ENCODE results near the gene LXN.

The LXN gene

GRCh38 chr3:158660711-158661110 lies 11.7 kb downstream of the LXN start:
- no peaks in the 10 kb centered on the region for H3K9me2 ChIP-seq (ENCODE audit: low read depth, low read length)
- TF ChIP-seq CTCF (IDR thresholded peaks at IDR 0.05; ENCODE audit: low read length) (no peak), EZH2 (IDR thresholded peaks at IDR 0.05; ENCODE audit: borderline replicate concordance, low read length) (no peak)
- H3K27me3 ChIP-seq (ENCODE audit: insufficient read depth, low read length) = no peaks in the 10 kb centered on the region
- H3K4me1 ChIP-seq (ENCODE audit: insufficient read depth, low read length, severe bottlenecking) = no peaks in the 10 kb centered on the region
- no peak overlapping the region for H3K4me2 ChIP-seq (ENCODE audit: low read length)
- no peak overlapping the region for H3K27ac ChIP-seq (ENCODE audit: low read depth, low read length, poor library complexity, severe bottlenecking)
- no peaks in the 10 kb centered on the region; the same call in 1 of the 2 replicates for H4K20me1 ChIP-seq (ENCODE audit: insufficient read depth, low read length)
- H2AFZ ChIP-seq (ENCODE audit: low read length) = no peak overlapping the region
- H3F3A ChIP-seq (ENCODE audit: insufficient read depth, low read length) = no peaks in the 10 kb centered on the region
- no peaks in the 10 kb centered on the region for H3K9me3 ChIP-seq (ENCODE audit: low read length)
- peaks cover 94% of the 10 kb centered on the region for H3K36me3 ChIP-seq (ENCODE audit: insufficient read depth, low read length)
- no peak overlapping the region for H3K9ac ChIP-seq (ENCODE audit: low read length)
- H3K4me3 ChIP-seq (ENCODE audit: low read depth, low read length, poor library complexity, severe bottlenecking) = no peak overlapping the region
- no peaks in the 10 kb centered on the region for H3K79me2 ChIP-seq (ENCODE audit: insufficient read depth, low read length)

- no peak overlapping the region for H3K4me3 ChIP-seq (ENCODE audit: low read depth, low read length, poor library complexity, severe bottlenecking)
- H3K9me3 ChIP-seq (ENCODE audit: low read length) = no peaks in the 10 kb centered on the region
- no peaks in the 10 kb centered on the region for H3K4me1 ChIP-seq (ENCODE audit: insufficient read depth, low read length, severe bottlenecking)
- no peaks in the 10 kb centered on the region for H4K20me1 ChIP-seq (ENCODE audit: insufficient read depth, low read length)
- H3K9ac ChIP-seq (ENCODE audit: low read length) = no peak overlapping the region
- no peaks in the 10 kb centered on the region for H3K9me2 ChIP-seq (ENCODE audit: low read depth, low read length)
- H3K4me2 ChIP-seq (ENCODE audit: low read length) = no peak overlapping the region
- no peak overlapping the region for H2AFZ ChIP-seq (ENCODE audit: low read length)
- H3F3A ChIP-seq (ENCODE audit: insufficient read depth, low read length) = no peaks in the 10 kb centered on the region
- TF ChIP-seq CTCF (IDR thresholded peaks at IDR 0.05; ENCODE audit: low read length) (peak; percentile 92), EZH2 (IDR thresholded peaks at IDR 0.05; ENCODE audit: borderline replicate concordance, low read length) (no peak)
- H3K79me2 ChIP-seq (ENCODE audit: insufficient read depth, low read length) = no peaks in the 10 kb centered on the region
- no peaks in the 10 kb centered on the region for H3K27me3 ChIP-seq (ENCODE audit: insufficient read depth, low read length)
- no peak overlapping the region for H3K27ac ChIP-seq (ENCODE audit: low read depth, low read length, poor library complexity, severe bottlenecking)
- H3K36me3 ChIP-seq (ENCODE audit: insufficient read depth, low read length) = peaks cover 94% of the 10 kb centered on the region
Observed at GRCh38 chr3:158659454-158660237, 12.8 kb downstream of the LXN start.

- no peak for TF ChIP-seq EZH2 (IDR thresholded peaks at IDR 0.05; ENCODE audit: borderline replicate concordance, low read length)
- H3K9me3 ChIP-seq (ENCODE audit: low read length) = no peaks in the 10 kb centered on the region
- H3K4me2 ChIP-seq (ENCODE audit: low read length) = no peak overlapping the region
- H4K20me1 ChIP-seq (ENCODE audit: insufficient read depth, low read length) = no peaks in the 10 kb centered on the region
- no peak overlapping the region for H3K27ac ChIP-seq (ENCODE audit: low read depth, low read length, poor library complexity, severe bottlenecking)
- no peaks in the 10 kb centered on the region for H3K27me3 ChIP-seq (ENCODE audit: insufficient read depth, low read length)
- no peaks in the 10 kb centered on the region for H3K79me2 ChIP-seq (ENCODE audit: insufficient read depth, low read length)
- H3K4me1 ChIP-seq (ENCODE audit: insufficient read depth, low read length, severe bottlenecking) = no peaks in the 10 kb centered on the region
- H3K4me3 ChIP-seq (ENCODE audit: low read depth, low read length, poor library complexity, severe bottlenecking) = no peak overlapping the region
- peaks cover 92% of the 10 kb centered on the region for H3K36me3 ChIP-seq (ENCODE audit: insufficient read depth, low read length)
- H3K9ac ChIP-seq (ENCODE audit: low read length) = no peak overlapping the region
- no peak overlapping the region for H2AFZ ChIP-seq (ENCODE audit: low read length)
- no peaks in the 10 kb centered on the region for H3K9me2 ChIP-seq (ENCODE audit: low read depth, low read length)
- H3F3A ChIP-seq (ENCODE audit: insufficient read depth, low read length) = no peaks in the 10 kb centered on the region
Observed at GRCh38 chr3:158658889-158659288, 13.6 kb downstream of the LXN start.

- Histone ChIP-seq H3K79me2 (ENCODE audit: insufficient read depth, low read length) (no peaks in the 10 kb centered on the region), H3K27ac (ENCODE audit: low read depth, low read length, poor library complexity, severe bottlenecking) (no peak overlapping the region), H3K9ac (ENCODE audit: low read length) (no peak overlapping the region), H4K20me1 (ENCODE audit: insufficient read depth, low read length) (no peaks in the 10 kb centered on the region), H2AFZ (ENCODE audit: low read length) (no peak overlapping the region), H3K9me2 (ENCODE audit: low read depth, low read length) (no peaks in the 10 kb centered on the region), H3K4me3 (ENCODE audit: low read depth, low read length, poor library complexity, severe bottlenecking) (no peak overlapping the region), H3K4me2 (ENCODE audit: low read length) (no peak overlapping the region), H3K36me3 (ENCODE audit: insufficient read depth, low read length) (peaks cover 91% of the 10 kb centered on the region), H3K27me3 (ENCODE audit: insufficient read depth, low read length) (no peaks in the 10 kb centered on the region), H3F3A (ENCODE audit: insufficient read depth, low read length) (no peaks in the 10 kb centered on the region), H3K9me3 (ENCODE audit: low read length) (no peaks in the 10 kb centered on the region), H3K4me1 (ENCODE audit: insufficient read depth, low read length, severe bottlenecking) (no peaks in the 10 kb centered on the region)
- TF ChIP-seq EZH2 (IDR thresholded peaks at IDR 0.05; ENCODE audit: borderline replicate concordance, low read length) (no peak), CTCF (IDR thresholded peaks at IDR 0.05; ENCODE audit: low read length) (no peak)
Observed at GRCh38 chr3:158652463-158652862, 20.0 kb downstream of the LXN start.
